Thymus (tissue), 14 donors: ENCODE results near the gene ADAMTS3. TPM values are rescaled to one million over a fixed set of nuclear protein-coding genes. Genes with fewer than 3 reads are reported as not detected.

Source experiments
- DNase-seq, 9 donors: peaks; one replicate each; pipeline ENCODE4 v3.0.0-alpha.2; 2013; ENCODE audit warnings: low spot score in 9 of 9, low read depth in 6 of 9, missing footprints in 1 of 9
- H3K27ac ChIP-seq, 2 donors: one replicate each; pipeline ENCODE4 v1.5.1; 2013; ENCODE audit warnings: control low read depth in 1 of 2, low read depth in 1 of 2, low read length in 1 of 2, mild to moderate bottlenecking in 1 of 2, moderate library complexity in 1 of 2
- H3K27me3 ChIP-seq, 2 donors: one replicate each; pipeline ENCODE4 v1.5.1; 2013; ENCODE audit warnings: low read length in 1 of 2; ENCODE audit not compliant: control insufficient read depth in 2 of 2, insufficient read depth in 1 of 2
- H3K36me3 ChIP-seq, 2 donors: one replicate each; pipeline ENCODE4 v1.5.1; 2013; ENCODE audit warnings: low read length in 1 of 2, mild to moderate bottlenecking in 1 of 2, moderate library complexity in 1 of 2; ENCODE audit not compliant: control insufficient read depth in 2 of 2, insufficient read depth in 2 of 2
- H3K4me1 ChIP-seq, 2 donors: one replicate each; pipeline ENCODE4 v1.5.1; 2013; ENCODE audit warnings: low read length in 2 of 2; ENCODE audit not compliant: control insufficient read depth in 2 of 2, insufficient read depth in 2 of 2
- H3K4me3 ChIP-seq, 2 donors: one replicate each; pipeline ENCODE4 v1.5.1; 2013; ENCODE audit warnings: low read length in 2 of 2, control low read depth in 1 of 2, mild to moderate bottlenecking in 1 of 2
- H3K9me3 ChIP-seq, 2 donors: one replicate each; pipeline ENCODE4 v1.5.1; 2013; ENCODE audit warnings: low read length in 1 of 2, mild to moderate bottlenecking in 1 of 2; ENCODE audit not compliant: control insufficient read depth in 2 of 2, insufficient read depth in 1 of 2
- WGBS: extraction: QIAGEN DNeasy Blood & Tissue Kit; methylation state at CpG from one replicate; pipeline ENCODE4 v1.1.7; 2013; 5-methylcytosine and 5-hydroxymethylcytosine counted together
- long read RNA-seq, 10 donors: transcript quantifications; one replicate each; lab custom pipeline, GENCODE V29; 2026
- polyA plus RNA-seq: library from polyadenylated mRNA; stranded (reverse); fragments of 200-250 nt; gene quantifications from one replicate; pipeline ENCODE4 v1.2.3, GENCODE V29; 2013
- total RNA-seq: library from RNA; stranded (reverse); fragments of 120-200 nt; gene quantifications from one replicate; pipeline ENCODE4 v1.2.4, GENCODE V29; 2013
- donor health status: healthy.

The ADAMTS3 gene
- 1.8 TPM for total RNA-seq
- polyA plus RNA-seq, result 1.1 TPM
- long read RNA-seq, donor 1, result 0 reads
- long read RNA-seq, donor 2, result 0 reads
- long read RNA-seq, donor 3, result 0 reads
- long read RNA-seq, donor 4, result 0 reads
- long read RNA-seq, donor 5, result 0 reads
- long read RNA-seq, donor 6, result 0 reads
- long read RNA-seq, donor 7, result 0 reads
- long read RNA-seq, donor 8, result 0 reads
- long read RNA-seq, donor 9, result 0 reads
- long read RNA-seq, donor 10, result 0 reads

GRCh38 chr4:72568959-72569718, at the start of gene ADAMTS3:
ADAMTS3 (minus strand) TSS chr4:72569221; CDS start chr4:72568762, 459 bp downstream.
- H3K27ac ChIP-seq, result peak within 1 kb of the TSS; percentile 58 to 69
- H3K36me3 ChIP-seq, result no peaks in the 10 kb centered on the region
- 2% methylated on average over 59 of the region's 59 CpGs for whole genome bisulfite sequencing
- H3K9me3 ChIP-seq, result no peaks in the 10 kb centered on the region
- peak; percentile 6 to 74 (median 43) for DNase-seq
- peaks cover 2 to 10% of the 10 kb centered on the region in 2 donors for H3K4me1 ChIP-seq
- H3K4me3 ChIP-seq, result peak within 1 kb of the TSS; percentile 54 to 72
- H3K27me3 ChIP-seq, result peaks cover 6 to 21% of the 10 kb centered on the region in 2 donors

GRCh38 chr4:72613959-72614358, 44.9 kb upstream of the ADAMTS3 start:
- Histone ChIP-seq H3K27me3 (no peaks in the 10 kb centered on the region), H3K4me3 (no peak overlapping the region), H3K36me3 (no peaks in the 10 kb centered on the region), H3K27ac (no peak overlapping the region), H3K9me3 (no peaks in the 10 kb centered on the region), H3K4me1 (no peaks in the 10 kb centered on the region)
- WGBS, result 76% methylated on average over 2 of the region's 2 CpGs
- DNase-seq, result no peak

DNA sequence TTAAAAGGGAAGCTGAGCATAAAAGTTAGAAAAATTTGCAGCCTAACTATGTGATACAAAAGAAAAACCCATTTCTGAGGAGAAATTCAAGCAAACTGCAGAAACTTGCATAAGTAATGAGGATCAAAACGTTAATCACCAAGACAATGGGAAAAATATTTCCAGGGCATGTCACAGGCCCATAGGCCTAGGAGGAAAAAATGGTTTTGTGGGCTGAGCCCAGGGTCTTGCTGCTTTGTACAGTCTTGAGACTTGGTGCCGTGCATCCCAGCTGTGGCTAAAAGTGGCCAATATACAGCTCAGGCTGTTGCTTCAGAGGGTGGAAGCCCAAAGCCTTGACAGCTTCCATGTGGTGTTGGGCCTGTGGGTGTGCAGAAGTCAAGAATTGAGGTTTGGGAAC, 37.7 kb upstream of the ADAMTS3 start:
- WGBS, result 82% methylated on average over 2 of the region's 2 CpGs
- Histone ChIP-seq H3K27ac (no peak overlapping the region), H3K4me1 (peaks cover 0 to 5% of the 10 kb centered on the region in 2 donors), H3K4me3 (no peak overlapping the region), H3K36me3 (no peaks in the 10 kb centered on the region), H3K9me3 (peaks cover 0 to 7% of the 10 kb centered on the region in 2 donors), H3K27me3 (no peaks in the 10 kb centered on the region)
- no peak for DNase-seq

- no peak for DNase-seq
- WGBS, result 93% methylated on average over 2 of the region's 2 CpGs
Observed at GRCh38 chr4:72604324-72604723, 35.3 kb upstream of the ADAMTS3 start.

DNA sequence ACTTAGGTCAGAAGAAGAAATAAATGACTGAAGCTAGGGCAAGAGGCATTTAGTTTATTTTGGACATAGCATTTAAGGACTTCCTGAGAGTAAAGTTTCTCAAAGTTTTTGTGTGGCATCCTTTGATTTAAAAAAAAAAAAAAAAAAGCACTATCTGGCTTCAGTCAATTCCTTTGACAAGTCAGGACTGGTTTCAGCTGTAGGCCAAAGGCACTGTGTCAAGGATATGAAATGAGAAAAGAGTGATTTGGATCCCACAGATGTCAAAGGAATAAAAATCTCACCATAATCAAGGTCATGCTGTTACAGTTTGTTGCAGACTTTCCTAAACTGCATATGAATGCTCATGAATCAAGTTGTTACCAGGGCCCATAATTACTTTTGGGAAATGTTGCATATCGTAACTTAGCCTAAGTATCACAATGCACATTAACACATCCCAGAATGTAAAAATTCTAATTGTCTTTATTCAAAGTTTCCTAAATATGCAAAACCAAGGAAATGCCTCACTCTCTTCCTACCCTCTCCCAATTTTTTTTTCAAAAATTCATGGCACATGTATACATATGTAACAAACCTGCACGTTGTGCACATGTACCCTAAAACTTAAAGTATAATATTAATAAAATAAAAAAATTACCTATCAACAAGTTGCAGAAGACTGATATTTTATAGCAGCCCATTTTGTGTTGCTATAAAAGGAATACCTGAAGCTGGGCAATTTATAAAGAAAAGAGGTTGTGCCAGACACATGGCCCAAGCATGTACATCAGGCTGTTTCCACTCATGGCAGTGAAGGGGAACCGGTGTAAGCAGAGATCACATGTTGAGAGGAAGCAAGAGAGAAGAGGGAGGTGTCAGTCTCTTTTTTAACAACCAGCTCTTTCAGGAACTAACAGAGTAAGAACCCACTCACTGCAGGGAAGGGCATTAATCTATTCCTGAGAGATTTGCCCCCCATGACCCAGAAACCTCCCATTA, 33.7 kb upstream of the ADAMTS3 start:
- H3K4me1 ChIP-seq, result peaks cover 0 to 5% of the 10 kb centered on the region in 2 donors
- DNase-seq, result no peak
- WGBS, result 76% methylated on average over 3 of the region's 3 CpGs
- no peaks in the 10 kb centered on the region for H3K27me3 ChIP-seq
- peaks cover 0 to 7% of the 10 kb centered on the region in 2 donors for H3K9me3 ChIP-seq
- H3K4me3 ChIP-seq, result no peak overlapping the region
- H3K36me3 ChIP-seq, result no peaks in the 10 kb centered on the region
- H3K27ac ChIP-seq, result peak overlapping the region in 1 of 2 donors; percentile 12

More at GRCh38 chr4:72604324-72604723, 35.3 kb upstream of the ADAMTS3 start:
- Histone ChIP-seq H3K36me3 (no peaks in the 10 kb centered on the region), H3K9me3 (peaks cover 0 to 7% of the 10 kb centered on the region in 2 donors), H3K4me3 (no peak overlapping the region), H3K4me1 (peaks cover 0 to 5% of the 10 kb centered on the region in 2 donors), H3K27me3 (no peaks in the 10 kb centered on the region), H3K27ac (no peak overlapping the region)

DNA sequence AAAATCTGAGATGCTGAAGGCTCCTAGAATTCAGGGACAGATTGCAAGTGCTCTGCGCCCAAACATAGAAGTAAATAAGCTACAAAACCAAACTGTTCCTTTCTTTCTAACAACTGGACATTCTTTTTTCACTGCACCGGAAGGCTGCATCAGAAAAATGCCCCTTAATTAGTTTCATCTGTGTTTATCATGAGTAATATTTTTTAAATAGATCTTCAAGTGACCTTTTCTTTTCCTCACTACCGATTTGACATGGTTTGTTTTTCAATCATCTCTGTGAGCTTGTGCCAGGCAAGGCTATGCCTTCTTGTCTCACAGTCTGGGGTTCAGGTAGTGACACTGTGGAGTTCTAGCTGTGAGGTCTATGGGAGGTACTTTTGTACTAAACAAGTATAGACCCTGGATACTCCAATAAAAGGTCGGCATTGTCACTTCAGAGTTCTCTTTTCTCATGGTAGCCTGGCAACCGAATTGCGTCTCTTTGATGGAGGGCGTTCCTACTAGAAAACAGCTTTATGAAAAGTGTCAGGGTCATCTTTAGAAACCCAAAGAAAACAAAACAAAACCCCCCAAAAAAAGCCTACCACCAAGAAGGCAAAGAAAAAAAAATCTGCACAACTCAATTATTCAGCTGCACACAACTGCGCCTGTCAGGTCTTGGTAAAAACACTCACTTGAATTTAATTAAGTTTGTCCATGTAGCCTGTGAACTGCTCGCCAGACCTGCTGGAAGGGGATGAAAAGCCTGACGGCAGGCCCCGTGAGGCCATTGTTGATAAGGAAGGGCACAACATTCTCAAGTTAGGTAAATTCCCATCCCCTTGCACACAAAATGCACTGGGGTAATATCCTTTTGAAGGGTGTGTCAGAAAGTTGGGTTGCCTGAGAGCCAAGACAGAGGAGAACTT, 22.8 kb upstream of the ADAMTS3 start:
- Histone ChIP-seq H3K27ac (no peak overlapping the region), H3K4me1 (no peaks in the 10 kb centered on the region), H3K9me3 (no peaks in the 10 kb centered on the region), H3K27me3 (no peaks in the 10 kb centered on the region), H3K36me3 (no peaks in the 10 kb centered on the region), H3K4me3 (no peak overlapping the region)
- DNase-seq, result no peak
- 92% methylated on average over 11 of the region's 11 CpGs for WGBS

GRCh38 chr4:72587334-72587733, 18.3 kb upstream of the ADAMTS3 start:
- no peak for DNase-seq
- Histone ChIP-seq H3K36me3 (no peaks in the 10 kb centered on the region), H3K9me3 (no peaks in the 10 kb centered on the region), H3K27me3 (no peaks in the 10 kb centered on the region), H3K27ac (no peak overlapping the region), H3K4me3 (no peak overlapping the region), H3K4me1 (no peaks in the 10 kb centered on the region)
- 95% methylated on average over 2 of the region's 2 CpGs for WGBS

- WGBS, result 62% methylated on average over 2 of the region's 2 CpGs
Observed at GRCh38 chr4:72582853-72583252, 13.8 kb upstream of the ADAMTS3 start.

More at GRCh38 chr4:72582853-72583252, 13.8 kb upstream of the ADAMTS3 start:
- no peak overlapping the region for H3K4me3 ChIP-seq
- DNase-seq, result no peak
- no peaks in the 10 kb centered on the region for H3K27me3 ChIP-seq
- H3K27ac ChIP-seq, result no peak overlapping the region
- H3K36me3 ChIP-seq, result no peaks in the 10 kb centered on the region
- no peaks in the 10 kb centered on the region for H3K4me1 ChIP-seq
- H3K9me3 ChIP-seq, result no peaks in the 10 kb centered on the region
